SK-N-SH (cell line): ENCODE results near the gene KRTAP9-3.

Source experiments
- EP300 ChIP-seq, 2 experiments: IDR thresholded peaks; 2 replicates each; pipeline versions ENCODE4 v1.4.0 to v1.6.1; 2012; ENCODE audit warnings: borderline replicate concordance in 1 of 2, low read depth in 1 of 2, low read length in 1 of 2
- FOXM1 ChIP-seq: IDR thresholded peaks from 2 replicates; pipeline ENCODE4 v1.4.0; 2012; ENCODE audit warnings: low read depth, mild to moderate bottlenecking
- POLR2AphosphoS5 ChIP-seq: IDR thresholded peaks from 2 replicates; pipeline ENCODE4 v1.6.1; 2012; ENCODE audit warnings: low read depth, low read length
- RFX5 ChIP-seq: IDR thresholded peaks from 2 replicates; pipeline ENCODE4 v1.6.1; 2012; ENCODE audit warnings: mild to moderate bottlenecking, improper control_type of control experiment, low read length
- RXRA ChIP-seq: IDR thresholded peaks from 2 replicates; pipeline ENCODE4 v1.4.0; 2012; ENCODE audit warnings: low read depth, mild to moderate bottlenecking, borderline replicate concordance
- SMC3 ChIP-seq: IDR thresholded peaks from 2 replicates; pipeline ENCODE4 v1.6.1; 2012; ENCODE audit warnings: low read depth, low read length, improper control_type of control experiment
- YY1 ChIP-seq: IDR thresholded peaks from 2 replicates; pipeline ENCODE4 v1.4.0; 2012; ENCODE audit warnings: low read depth, mild to moderate bottlenecking
- TF ChIP-seq, protein P1 (sequence below): fragments of 200-600 bp; sonication (generic); IDR thresholded peaks from 2 replicates; pipeline ENCODE4 v1.6.1; 2017; ENCODE audit warnings: antibody characterized with exemption, mild to moderate bottlenecking, moderate library complexity
- TF ChIP-seq, protein P2 (sequence below): fragments of 150-350 bp; IDR thresholded peaks from 2 replicates; pipeline ENCODE4 v1.6.1; 2016; ENCODE audit warnings: mild to moderate bottlenecking, low read depth, low read length

DNA sequence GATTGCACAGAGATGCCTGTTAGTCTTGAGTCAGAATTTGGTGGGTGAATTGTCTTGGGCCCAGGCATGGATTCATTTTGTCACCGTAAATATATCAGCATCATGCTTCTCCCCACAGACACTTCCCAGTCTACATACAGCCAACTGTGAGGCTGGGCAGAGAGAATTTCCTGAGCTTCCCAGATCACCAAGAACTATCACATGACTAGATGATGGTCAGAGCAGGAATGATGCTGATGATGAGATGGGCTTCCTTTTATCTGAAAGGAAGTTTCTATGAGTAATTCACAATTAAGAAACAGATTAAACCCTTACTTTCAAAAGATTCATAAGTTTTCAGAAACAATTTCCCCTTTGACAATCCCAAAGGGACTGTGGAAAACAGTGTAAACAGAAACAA, 22.6 kb downstream of the KRTAP9-3 start:
- TF ChIP-seq RFX5 (no peak), FOXM1 (no peak), RXRA (no peak), POLR2AphosphoS5 (no peak), EP300 (IDR thresholded peaks at IDR 0.05; ENCODE audit: borderline replicate concordance in 1 of 2, low read depth in 1 of 2, low read length in 1 of 2) (no peak), YY1 (no peak), SMC3 (no peak)
- TF ChIP-seq, protein P1, sequence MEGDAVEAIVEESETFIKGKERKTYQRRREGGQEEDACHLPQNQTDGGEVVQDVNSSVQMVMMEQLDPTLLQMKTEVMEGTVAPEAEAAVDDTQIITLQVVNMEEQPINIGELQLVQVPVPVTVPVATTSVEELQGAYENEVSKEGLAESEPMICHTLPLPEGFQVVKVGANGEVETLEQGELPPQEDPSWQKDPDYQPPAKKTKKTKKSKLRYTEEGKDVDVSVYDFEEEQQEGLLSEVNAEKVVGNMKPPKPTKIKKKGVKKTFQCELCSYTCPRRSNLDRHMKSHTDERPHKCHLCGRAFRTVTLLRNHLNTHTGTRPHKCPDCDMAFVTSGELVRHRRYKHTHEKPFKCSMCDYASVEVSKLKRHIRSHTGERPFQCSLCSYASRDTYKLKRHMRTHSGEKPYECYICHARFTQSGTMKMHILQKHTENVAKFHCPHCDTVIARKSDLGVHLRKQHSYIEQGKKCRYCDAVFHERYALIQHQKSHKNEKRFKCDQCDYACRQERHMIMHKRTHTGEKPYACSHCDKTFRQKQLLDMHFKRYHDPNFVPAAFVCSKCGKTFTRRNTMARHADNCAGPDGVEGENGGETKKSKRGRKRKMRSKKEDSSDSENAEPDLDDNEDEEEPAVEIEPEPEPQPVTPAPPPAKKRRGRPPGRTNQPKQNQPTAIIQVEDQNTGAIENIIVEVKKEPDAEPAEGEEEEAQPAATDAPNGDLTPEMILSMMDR: no peak
- TF ChIP-seq, protein P2, sequence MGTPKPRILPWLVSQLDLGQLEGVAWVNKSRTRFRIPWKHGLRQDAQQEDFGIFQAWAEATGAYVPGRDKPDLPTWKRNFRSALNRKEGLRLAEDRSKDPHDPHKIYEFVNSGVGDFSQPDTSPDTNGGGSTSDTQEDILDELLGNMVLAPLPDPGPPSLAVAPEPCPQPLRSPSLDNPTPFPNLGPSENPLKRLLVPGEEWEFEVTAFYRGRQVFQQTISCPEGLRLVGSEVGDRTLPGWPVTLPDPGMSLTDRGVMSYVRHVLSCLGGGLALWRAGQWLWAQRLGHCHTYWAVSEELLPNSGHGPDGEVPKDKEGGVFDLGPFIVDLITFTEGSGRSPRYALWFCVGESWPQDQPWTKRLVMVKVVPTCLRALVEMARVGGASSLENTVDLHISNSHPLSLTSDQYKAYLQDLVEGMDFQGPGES: no peak
